NCI-H1048 (cell line): ENCODE results near the gene METTL4.

Experiments
- DNase-seq: peaks from one replicate; lab custom pipeline; 2025; lab: John Stamatoyannopoulos, UW

Gene METTL4

GRCh38 chr18:2515908-2516625, 55.2 kb downstream of the METTL4 start:
- no peak for DNase-seq

GRCh38 chr18:2515171-2515787, 56.0 kb downstream of the METTL4 start:
- no peak for DNase-seq

GRCh38 chr18:2513616-2514015, 57.7 kb downstream of the METTL4 start:
- no peak for DNase-seq

- no peak for DNase-seq
These were observed 59.2 kb downstream of the METTL4 start for GRCh38 chr18:2512059-2512458.

GRCh38 chr18:2511451-2511850, 59.9 kb downstream of the METTL4 start:
- DNase-seq: no peak

- DNase-seq: no peak
These were observed 60.9 kb downstream of the METTL4 start for GRCh38 chr18:2510416-2510815.

- DNase-seq: no peak
These were observed 62.6 kb downstream of the METTL4 start for GRCh38 chr18:2508678-2509077.

- DNase-seq: no peak
These were observed 63.1 kb downstream of the METTL4 start for GRCh38 chr18:2508155-2508554.

- no peak for DNase-seq
These were observed 66.7 kb downstream of the METTL4 start for GRCh38 chr18:2504642-2505041.

- no peak for DNase-seq
These were observed 68.4 kb downstream of the METTL4 start for GRCh38 chr18:2502880-2503279.

- no peak for DNase-seq
These were observed 68.9 kb downstream of the METTL4 start for GRCh38 chr18:2502394-2502793.

- no peak for DNase-seq
These were observed 73.5 kb downstream of the METTL4 start for GRCh38 chr18:2497797-2498196.

- DNase-seq: no peak
These were observed 75.9 kb downstream of the METTL4 start for GRCh38 chr18:2495381-2495780.

GRCh38 chr18:2494921-2495320, 76.4 kb downstream of the METTL4 start:
- DNase-seq: no peak
